Right atrium auricular region (tissue), 2 donors: ENCODE results near the gene ELF3. TPM values are rescaled to one million over a fixed set of nuclear protein-coding genes. Genes with fewer than 3 reads are reported as not detected.
"Not testable (repeated sequence)": the region's sequence is repeated elsewhere in the genome, so short reads cannot be mapped to it uniquely, and the experiment has no call there.

ENCODE experiments used
- DNase-seq: peaks from one replicate; pipeline ENCODE4 v3.0.0-alpha.2; 2019; ENCODE audit warnings: low spot score
- H3K27ac ChIP-seq, 2 donors: fragments of 200-600 bp; sonication (generic); 1 replicate in 1 of 2; 2 replicates in 1 of 2; pipeline ENCODE4 v1.5.1; 2016 to 2019
- H3K27me3 ChIP-seq, 2 donors: fragments of 200-600 bp; sonication (generic); one replicate each; pipeline versions ENCODE4 v1.5.1 to v1.6.0; 2017 to 2019
- H3K36me3 ChIP-seq: fragments of 200-600 bp; sonication (generic); one replicate; pipeline ENCODE4 v1.5.1; 2016
- H3K4me1 ChIP-seq, 2 donors: fragments of 200-600 bp; sonication (generic); one replicate each; pipeline versions ENCODE4 v1.5.1 to v1.6.0; 2017 to 2019
- H3K4me3 ChIP-seq, 2 donors: fragments of 200-600 bp; sonication (generic); 1 replicate in 1 of 2; 2 replicates in 1 of 2; pipeline ENCODE4 v1.5.1; 2017 to 2019; ENCODE audit warnings: mild to moderate bottlenecking in 1 of 2, moderate library complexity in 1 of 2
- H3K9me3 ChIP-seq, 2 donors: fragments of 200-600 bp; sonication (generic); one replicate each; pipeline ENCODE4 v1.5.1; 2019
- total RNA-seq, 2 donors: library from RNA; depleted of rRNA; stranded (reverse); fragments of >200 nt; gene quantifications; one replicate each; pipeline ENCODE4 v1.1.0, GENCODE V29; 2016
- TF ChIP-seq, protein P1 (sequence below), 2 donors: fragments of 200-600 bp; sonication (generic); IDR thresholded peaks; one replicate each; pipeline ENCODE4 v1.5.1; 2019; ENCODE audit warnings: antibody characterized with exemption in 2 of 2

ELF3 gene
- total RNA-seq, result 1 to 10 TPM in 1 of 2 donors, not detected in 1; 1.7 TPM

GRCh38 chr1:202010180-202011015, at the start of gene ELF3:
Gene ELF3, plus strand, starts transcription at chr1:202010587. Its CDS starts 550 bp downstream, at chr1:202011137.
- no peaks in the 10 kb centered on the region for H3K27me3 ChIP-seq
- no peak for DNase-seq
- H3K4me3 ChIP-seq, result no peak within 1 kb of the TSS
- no peaks in the 10 kb centered on the region for H3K9me3 ChIP-seq
- TF ChIP-seq, protein P1, sequence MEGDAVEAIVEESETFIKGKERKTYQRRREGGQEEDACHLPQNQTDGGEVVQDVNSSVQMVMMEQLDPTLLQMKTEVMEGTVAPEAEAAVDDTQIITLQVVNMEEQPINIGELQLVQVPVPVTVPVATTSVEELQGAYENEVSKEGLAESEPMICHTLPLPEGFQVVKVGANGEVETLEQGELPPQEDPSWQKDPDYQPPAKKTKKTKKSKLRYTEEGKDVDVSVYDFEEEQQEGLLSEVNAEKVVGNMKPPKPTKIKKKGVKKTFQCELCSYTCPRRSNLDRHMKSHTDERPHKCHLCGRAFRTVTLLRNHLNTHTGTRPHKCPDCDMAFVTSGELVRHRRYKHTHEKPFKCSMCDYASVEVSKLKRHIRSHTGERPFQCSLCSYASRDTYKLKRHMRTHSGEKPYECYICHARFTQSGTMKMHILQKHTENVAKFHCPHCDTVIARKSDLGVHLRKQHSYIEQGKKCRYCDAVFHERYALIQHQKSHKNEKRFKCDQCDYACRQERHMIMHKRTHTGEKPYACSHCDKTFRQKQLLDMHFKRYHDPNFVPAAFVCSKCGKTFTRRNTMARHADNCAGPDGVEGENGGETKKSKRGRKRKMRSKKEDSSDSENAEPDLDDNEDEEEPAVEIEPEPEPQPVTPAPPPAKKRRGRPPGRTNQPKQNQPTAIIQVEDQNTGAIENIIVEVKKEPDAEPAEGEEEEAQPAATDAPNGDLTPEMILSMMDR (IDR thresholded peaks at IDR 0.05), result no peak
- no peak within 1 kb of the TSS for H3K27ac ChIP-seq
- peaks cover 0 to 7% of the 10 kb centered on the region in 2 donors for H3K4me1 ChIP-seq
- H3K36me3 ChIP-seq, result peaks cover 9% of the 10 kb centered on the region

GRCh38 chr1:201962382-201962781, 48.0 kb upstream of the ELF3 start:
- not testable (repeated sequence) for H3K4me3 ChIP-seq, H3K4me1 ChIP-seq, DNase-seq, H3K9me3 ChIP-seq, H3K27ac ChIP-seq, H3K27me3 ChIP-seq
- peaks cover 88% of the 10 kb centered on the region for H3K36me3 ChIP-seq

- TF ChIP-seq, protein P1 (IDR thresholded peaks at IDR 0.05), result no peak
- Histone ChIP-seq H3K36me3 (peaks cover 87% of the 10 kb centered on the region), H3K27me3 (no peaks in the 10 kb centered on the region), H3K9me3 (no peaks in the 10 kb centered on the region), H3K4me1 (no peaks in the 10 kb centered on the region), H3K27ac (no peak overlapping the region), H3K4me3 (no peak overlapping the region)
- no peak for DNase-seq
These were observed 46.1 kb upstream of the ELF3 start for GRCh38 chr1:201964261-201964660.

- no peaks in the 10 kb centered on the region for H3K27me3 ChIP-seq
- no peak overlapping the region for H3K27ac ChIP-seq
- H3K9me3 ChIP-seq, result no peaks in the 10 kb centered on the region
- no peaks in the 10 kb centered on the region for H3K4me1 ChIP-seq
- peaks cover 86% of the 10 kb centered on the region for H3K36me3 ChIP-seq
- no peak for DNase-seq
- TF ChIP-seq, protein P1 (IDR thresholded peaks at IDR 0.05), result no peak
- H3K4me3 ChIP-seq, result no peak overlapping the region
These were observed 44.2 kb upstream of the ELF3 start for GRCh38 chr1:201966171-201966570.

- no peak for DNase-seq
- Histone ChIP-seq H3K4me1 (peaks cover 0 to 6% of the 10 kb centered on the region in 2 donors), H3K9me3 (no peaks in the 10 kb centered on the region), H3K27ac (no peak overlapping the region), H3K27me3 (no peaks in the 10 kb centered on the region), H3K36me3 (peaks cover 66% of the 10 kb centered on the region), H3K4me3 (no peak overlapping the region)
- TF ChIP-seq, protein P1 (IDR thresholded peaks at IDR 0.05), result no peak
These were observed 42.0 kb upstream of the ELF3 start for GRCh38 chr1:201968202-201968925.
